Activated T-helper 1 cell treated with anti-CD3 and anti-CD28 coated beads, Interleukin-12 subunit alpha, Interleukin-12 subunit beta, Interleukin-2, Interleukin-4 antibody, amounts not matched to agents 30 ng/mL and 10 ng/mL and 1 ng/mL, durations not matched to agents 14 hours and 24 hours and 36 hours (primary cell): ENCODE results near the gene PRR33. TPM values are rescaled to one million over a fixed set of nuclear protein-coding genes. Genes with fewer than 3 reads are reported as not detected.
A peak's percentile ranks its signal among the peaks of the same experiment; 100 is the strongest.
"Not testable (repeated sequence)": the region's sequence is repeated elsewhere in the genome, so short reads cannot be mapped to it uniquely, and the experiment has no call there.

Experiments used
- DNase-seq: peaks from one replicate; pipeline ENCODE4 v3.0.0; 2021; ENCODE audit warnings: low spot score
- H3K27ac Mint-ChIP-seq: one replicate; pipeline ENCODE4 v1.8.0; 2021; ENCODE audit warnings: mild to moderate bottlenecking, mixed read lengths
- H3K27me3 Mint-ChIP-seq: one replicate; pipeline ENCODE4 v1.8.0; 2022; ENCODE audit warnings: mild to moderate bottlenecking, moderate library complexity, mixed read lengths; ENCODE audit not compliant: insufficient read depth
- H3K36me3 Mint-ChIP-seq: one replicate; pipeline ENCODE4 v1.8.0; 2021; ENCODE audit warnings: low read depth, mixed read lengths
- H3K4me1 Mint-ChIP-seq: one replicate; pipeline ENCODE4 v1.8.0; 2021; ENCODE audit warnings: low read depth, mixed read lengths
- H3K4me3 Mint-ChIP-seq: one replicate; pipeline ENCODE4 v1.8.0; 2021; ENCODE audit warnings: mild to moderate bottlenecking, moderate library complexity, mixed read lengths
- H3K9me3 Mint-ChIP-seq: one replicate; pipeline ENCODE4 v1.8.0; 2021; ENCODE audit warnings: mixed read lengths
- intact Hi-C: fragments of 100-400 bp; cut with micrococcal nuclease; formaldehyde crosslinking; loops from one replicate; pipeline ENCODE4 v1.15.1; 2024
- total RNA-seq: library from RNA; stranded (reverse); gene quantifications from 2 replicates; pipeline ENCODE4 v1.2.3, GENCODE V29; 2022

The PRR33 gene
- total RNA-seq, 1 donor from 2014 or later, result 0.05 TPM

- H3K27ac Mint-ChIP-seq, H3K9me3 Mint-ChIP-seq, intact Hi-C loops, DNase-seq, H3K27me3 Mint-ChIP-seq, H3K4me3 Mint-ChIP-seq: not testable (repeated sequence)
- peaks cover 10% of the 10 kb centered on the region for H3K4me1 Mint-ChIP-seq
- H3K36me3 Mint-ChIP-seq, result peaks cover 11% of the 10 kb centered on the region
These were observed 5.1 kb downstream of the PRR33 start for GRCh38 chr11:1886551-1886950.

DNA sequence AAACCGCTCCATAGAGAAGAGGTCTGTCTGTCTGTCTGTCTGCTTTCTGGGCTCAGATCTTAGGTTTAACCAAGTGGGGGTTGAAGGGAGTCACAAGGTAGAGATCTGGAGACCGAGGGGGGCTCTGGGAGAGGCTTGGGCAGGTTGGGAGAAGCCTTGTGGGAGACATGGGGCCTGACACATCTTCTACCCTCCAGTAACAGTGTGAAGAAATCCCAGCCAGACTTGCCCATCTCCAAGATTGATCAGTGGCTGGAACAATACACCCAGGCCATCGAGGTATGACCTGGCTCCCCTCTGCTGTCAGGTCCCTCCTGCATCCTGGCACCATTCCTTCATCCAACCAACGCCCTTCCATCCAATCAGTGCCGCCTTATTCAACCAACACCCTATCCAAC is 7.4 kb downstream of the PRR33 start:
- Mint-ChIP-seq H3K4me3 (no peak overlapping the region), H3K27ac (no peak overlapping the region), H3K27me3 (no peaks in the 10 kb centered on the region), H3K4me1 (peaks cover 10% of the 10 kb centered on the region), H3K9me3 (no peaks in the 10 kb centered on the region), H3K36me3 (peaks cover 13% of the 10 kb centered on the region)
- intact Hi-C loops, result loop anchor here (5.0 kb wide), 1 partner anchor 33 kb away; the partner anchor contains the start of gene TNNT3
- DNase-seq, result no peak

GRCh38 chr11:1883346-1884302 is 8.1 kb downstream of the PRR33 start:
- no peak for DNase-seq
- Mint-ChIP-seq H3K4me1 (peaks cover 6% of the 10 kb centered on the region), H3K27me3 (no peaks in the 10 kb centered on the region), H3K4me3 (no peak overlapping the region), H3K9me3 (no peaks in the 10 kb centered on the region), H3K36me3 (peaks cover 9% of the 10 kb centered on the region), H3K27ac (no peak overlapping the region)
- intact Hi-C loops, result loop anchor here (5.0 kb wide), 1 partner anchor 34 kb away; the partner anchor contains the start of gene TNNT3

DNA sequence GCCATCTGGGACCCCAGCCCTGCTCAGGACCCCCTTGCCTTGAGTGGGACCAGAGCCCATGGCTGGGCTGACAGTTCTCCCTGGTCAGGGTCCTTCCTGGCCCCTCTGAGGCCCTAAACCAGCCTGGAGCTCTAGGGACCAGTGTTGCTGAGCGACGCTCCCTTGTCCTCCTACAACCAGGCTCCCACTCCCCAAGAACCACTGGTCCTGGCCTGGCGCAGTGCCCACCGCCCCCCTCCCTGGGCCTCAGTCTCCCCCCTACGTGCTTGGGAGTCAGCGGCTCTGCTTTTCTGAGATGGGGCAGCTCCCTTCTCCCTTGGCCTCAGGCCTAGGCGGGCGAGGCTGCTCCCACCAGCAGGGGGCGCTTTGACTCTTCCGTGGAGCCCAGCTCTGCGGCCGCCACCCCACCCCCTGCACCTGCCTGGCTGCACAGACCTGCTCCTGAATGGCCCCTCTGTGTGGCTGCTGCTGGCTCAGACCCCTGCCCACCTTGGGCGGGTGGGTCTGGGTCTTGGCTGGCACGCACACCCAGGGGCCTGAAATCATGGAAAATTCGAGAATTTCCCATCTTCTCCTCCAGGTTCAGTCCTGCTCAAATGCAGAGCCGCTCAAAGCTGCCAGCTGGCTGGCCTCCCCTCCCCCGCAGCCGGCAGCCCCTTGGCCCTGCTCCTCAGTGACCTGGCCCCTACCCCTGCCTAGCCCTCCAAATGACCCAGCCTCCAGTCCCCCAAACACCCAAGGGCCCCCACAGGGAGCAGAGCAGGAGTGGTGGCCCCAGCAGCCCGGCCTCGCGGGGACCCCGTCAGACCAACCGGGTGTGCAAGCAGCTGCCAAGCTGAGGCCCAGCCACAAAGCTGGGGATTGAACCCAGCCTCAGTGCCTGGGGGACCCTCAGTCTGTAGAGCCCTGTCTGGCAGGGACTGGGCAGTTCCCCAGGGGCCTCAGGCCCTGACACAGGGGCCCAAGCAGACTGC is 9.1 kb downstream of the PRR33 start:
- no peaks in the 10 kb centered on the region for H3K4me1 Mint-ChIP-seq
- H3K9me3 Mint-ChIP-seq, result no peaks in the 10 kb centered on the region
- no peak overlapping the region for H3K27ac Mint-ChIP-seq
- intact Hi-C loops, result loop anchor here (1.0 to 5.0 kb wide), 4 partner anchors 35 to 269 kb away; partner anchors contain the start of gene TNNT3
- peaks cover 3% of the 10 kb centered on the region for H3K36me3 Mint-ChIP-seq
- peak; percentile 60 for DNase-seq
- no peak overlapping the region for H3K4me3 Mint-ChIP-seq
- no peaks in the 10 kb centered on the region for H3K27me3 Mint-ChIP-seq

- intact Hi-C loops, result loop anchor here (1.0 to 5.0 kb wide), 4 partner anchors 36 to 270 kb away; partner anchors contain the start of gene TNNT3
- no peak overlapping the region for H3K27ac Mint-ChIP-seq
These were observed 10.0 kb downstream of the PRR33 start for GRCh38 chr11:1881442-1882264.

GRCh38 chr11:1880746-1881441 is 10.8 kb downstream of the PRR33 start:
- intact Hi-C loops, result loop anchor here (5.0 kb wide), 1 partner anchor 36 kb away; the partner anchor contains the start of gene TNNT3
- Mint-ChIP-seq H3K27ac (no peak overlapping the region), H3K27me3 (no peaks in the 10 kb centered on the region), H3K9me3 (no peaks in the 10 kb centered on the region), H3K4me3 (no peak overlapping the region), H3K36me3 (peaks cover 2% of the 10 kb centered on the region), H3K4me1 (no peaks in the 10 kb centered on the region)
- DNase-seq, result no peak

More at GRCh38 chr11:1881442-1882264, 10.0 kb downstream of the PRR33 start:
- H3K36me3 Mint-ChIP-seq, result peaks cover 2% of the 10 kb centered on the region
- H3K9me3 Mint-ChIP-seq, result no peaks in the 10 kb centered on the region
- no peak for DNase-seq
- H3K4me3 Mint-ChIP-seq, result no peak overlapping the region
- H3K4me1 Mint-ChIP-seq, result no peaks in the 10 kb centered on the region
- no peaks in the 10 kb centered on the region for H3K27me3 Mint-ChIP-seq

DNA sequence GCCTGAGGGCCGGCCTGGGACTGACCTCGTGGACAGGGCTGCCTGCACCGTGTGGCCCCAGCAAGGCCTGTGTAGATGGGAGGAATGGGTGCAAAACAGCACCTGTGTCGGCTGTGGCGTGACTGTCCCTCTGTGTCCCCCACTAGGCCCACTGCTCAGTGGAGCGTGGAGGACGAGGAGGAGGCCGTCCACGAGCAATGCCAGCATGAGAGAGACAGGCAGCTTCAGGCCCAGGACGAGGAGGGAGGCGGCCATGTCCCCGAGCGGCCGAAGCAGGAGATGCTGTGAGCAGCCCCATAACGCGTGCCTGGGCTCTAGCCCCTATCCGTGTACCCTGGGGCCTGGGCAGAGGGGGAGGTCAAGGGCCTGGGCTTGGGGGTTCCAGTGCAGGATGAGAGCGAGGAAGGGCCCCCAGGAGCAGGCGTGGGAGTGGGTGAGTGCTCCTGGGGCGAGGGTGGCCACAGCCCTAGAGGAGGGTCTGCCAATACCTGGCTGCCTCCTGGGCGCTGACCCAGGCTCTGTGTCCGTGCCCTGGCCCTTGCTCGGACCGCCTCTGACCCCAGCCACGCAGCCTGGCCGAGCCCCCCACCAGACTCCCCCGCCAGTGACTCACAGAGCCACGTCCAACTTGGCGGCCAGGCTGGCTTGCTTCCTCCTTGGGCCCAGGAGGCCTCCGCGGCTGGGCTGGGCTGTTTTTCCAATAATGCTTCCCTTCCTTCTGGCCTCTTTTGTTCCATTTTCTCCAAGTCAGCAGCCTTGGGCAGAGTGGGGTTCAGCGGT is 11.6 kb downstream of the PRR33 start:
- no peak for DNase-seq
- Mint-ChIP-seq H3K4me3 (no peak overlapping the region), H3K27me3 (no peaks in the 10 kb centered on the region), H3K4me1 (no peaks in the 10 kb centered on the region), H3K9me3 (no peaks in the 10 kb centered on the region), H3K36me3 (peaks cover 2% of the 10 kb centered on the region), H3K27ac (no peak overlapping the region)
- intact Hi-C loops, result loop anchor here (5.0 kb wide), 1 partner anchor 37 kb away; the partner anchor contains the start of gene TNNT3

DNA sequence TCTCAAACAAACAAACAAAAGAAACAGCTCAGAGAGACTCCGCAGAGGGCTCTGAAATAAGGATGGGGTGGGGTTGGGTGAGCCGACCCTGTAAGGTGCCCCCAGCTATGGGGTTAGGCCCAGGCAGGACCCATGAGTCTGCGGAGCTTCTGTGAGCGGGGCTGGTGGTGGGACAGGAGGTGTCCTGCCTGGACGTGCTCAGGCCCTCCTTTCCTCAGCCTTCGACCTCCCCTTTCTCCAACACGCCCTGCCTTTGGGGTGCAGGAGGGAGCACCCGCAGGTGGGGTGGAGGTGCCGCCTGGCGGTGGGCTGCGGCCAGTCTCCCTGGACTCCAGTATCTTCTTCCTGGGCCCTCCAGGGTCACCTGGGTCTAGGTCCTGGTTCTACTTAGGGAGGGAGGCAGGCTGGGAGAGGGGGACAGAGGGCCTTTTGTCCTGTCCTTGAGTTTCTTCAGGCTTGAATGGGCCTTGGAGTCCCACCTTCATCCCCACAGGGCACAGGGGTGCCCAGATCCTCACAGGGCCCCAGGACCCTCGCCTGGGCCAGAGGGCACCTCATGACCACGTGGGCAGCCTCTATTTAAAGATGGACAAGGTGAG is 12.3 kb downstream of the PRR33 start:
- Mint-ChIP-seq H3K4me3 (no peak overlapping the region), H3K27ac (no peak overlapping the region), H3K9me3 (no peaks in the 10 kb centered on the region), H3K36me3 (peaks cover 2% of the 10 kb centered on the region), H3K4me1 (no peaks in the 10 kb centered on the region), H3K27me3 (no peaks in the 10 kb centered on the region)
- intact Hi-C loops, result no loop called here
- DNase-seq, result no peak

DNA sequence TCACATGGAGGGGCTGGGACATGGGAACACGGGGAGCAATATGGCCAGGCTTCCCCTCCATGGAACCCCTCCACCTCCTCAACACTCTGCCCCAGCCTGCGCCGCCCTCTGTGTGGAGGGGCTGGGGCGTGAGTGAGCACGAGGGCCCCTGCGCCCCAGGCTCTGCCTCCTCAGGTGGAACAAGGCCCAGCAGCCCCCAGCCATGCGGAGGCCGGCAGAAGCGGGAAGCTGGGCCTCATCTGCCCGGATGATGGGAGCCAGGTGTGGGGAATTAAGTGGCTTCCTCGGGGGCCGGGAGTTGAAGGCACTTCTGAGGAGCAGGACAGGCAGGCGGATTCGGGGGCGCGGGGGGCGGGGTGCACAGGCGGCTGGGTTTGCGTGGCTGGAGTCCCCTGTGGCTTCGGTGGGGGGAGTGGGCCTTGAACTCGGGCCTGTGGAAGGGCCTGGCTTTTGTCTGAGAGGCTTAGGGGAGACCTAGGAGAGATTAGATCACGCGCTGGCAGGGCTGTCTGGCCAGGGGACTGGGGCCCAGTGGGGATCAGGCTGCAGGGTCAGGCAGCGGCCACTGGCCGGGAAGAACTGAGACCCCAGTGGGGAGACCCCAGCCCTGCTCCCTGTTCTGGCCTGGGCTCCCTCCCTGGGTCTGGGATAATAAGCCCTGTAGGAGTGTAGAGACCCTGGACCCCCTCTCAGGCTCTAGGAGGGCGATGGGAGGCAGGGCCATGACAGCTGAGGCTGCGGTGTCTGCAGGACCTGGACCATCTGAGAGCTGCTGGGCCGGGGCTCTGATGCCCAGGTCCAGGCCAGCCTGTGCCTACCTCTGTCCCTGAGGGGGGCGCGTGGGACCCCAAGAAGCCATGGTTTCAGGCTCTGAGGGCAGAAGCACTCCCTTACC is 13.3 kb downstream of the PRR33 start:
- no peak for DNase-seq
- Mint-ChIP-seq H3K27ac (no peak overlapping the region), H3K9me3 (no peaks in the 10 kb centered on the region), H3K27me3 (no peaks in the 10 kb centered on the region), H3K4me3 (no peak overlapping the region), H3K36me3 (peaks cover 2% of the 10 kb centered on the region), H3K4me1 (no peaks in the 10 kb centered on the region)
- intact Hi-C loops, result no loop called here
